Fibroblast of the aortic adventitia (primary cell): ENCODE data around the gene LAMA2. TPM values are rescaled to one million over a fixed set of nuclear protein-coding genes. Genes with fewer than 3 reads are reported as not detected.
A peak's percentile ranks its signal among the peaks of the same experiment; 100 is the strongest.

ENCODE experiments used
- DNase-seq: peaks from one replicate; pipeline ENCODE4 v3.0.0-alpha.2; 2010; ENCODE audit warnings: low read depth
- H3K4me3 ChIP-seq: 2 replicates; pipeline ENCODE4 v1.5.1; 2011; ENCODE audit warnings: low read depth, mild to moderate bottlenecking, control low read depth, low read length, moderate library complexity
- CTCF ChIP-seq: IDR thresholded peaks from 2 replicates; pipeline ENCODE4 v1.5.1; 2011; ENCODE audit warnings: mild to moderate bottlenecking, low read length, control low read depth, inconsistent platforms; ENCODE audit not compliant: insufficient read depth
- total RNA-seq: library from RNA; depleted of rRNA; stranded (reverse); fragments of >200 nt; gene quantifications from 2 replicates; pipeline ENCODE4 v1.2.3, GENCODE V29; 2012; ENCODE audit warnings: low replicate concordance

LAMA2 gene
- total RNA-seq, 1 donor, result 99.1 TPM

GRCh38 chr6:129215916-129216520 is 333.1 kb downstream of the LAMA2 start:
- no peak overlapping the region for H3K4me3 ChIP-seq
- TF ChIP-seq CTCF, result no peak
- DNase-seq, result no peak

- no peak for DNase-seq
- H3K4me3 ChIP-seq, result no peak overlapping the region
- TF ChIP-seq CTCF, result no peak
Observed at GRCh38 chr6:129217701-129218100, 334.8 kb downstream of the LAMA2 start.

GRCh38 chr6:129233458-129234134 is 350.7 kb downstream of the LAMA2 start:
- no peak for DNase-seq
- no peak for TF ChIP-seq CTCF
- no peak overlapping the region for H3K4me3 ChIP-seq

- TF ChIP-seq CTCF, result no peak
- DNase-seq, result peak; percentile 62
Observed at GRCh38 chr6:129235167-129236000, 352.4 kb downstream of the LAMA2 start.

GRCh38 chr6:129236001-129236517 is 353.1 kb downstream of the LAMA2 start:
- no peak for TF ChIP-seq CTCF
- DNase-seq, result peak; percentile 18
- no peak overlapping the region for H3K4me3 ChIP-seq

More at GRCh38 chr6:129235167-129236000, 352.4 kb downstream of the LAMA2 start:
- no peak overlapping the region for H3K4me3 ChIP-seq

- no peak for TF ChIP-seq CTCF
- no peak for DNase-seq
- no peak overlapping the region for H3K4me3 ChIP-seq
Observed at GRCh38 chr6:129238991-129239390, 356.1 kb downstream of the LAMA2 start.
